Hepatocyte (in vitro differentiated cells): ENCODE measurements around the gene FRY.

ENCODE experiments used
- EZH2 ChIP-seq: fragments of 200-600 bp; sonication (generic); IDR thresholded peaks from 2 replicates; pipeline ENCODE4 v1.6.1; 2016; ENCODE audit warnings: antibody characterized with exemption, mild to moderate bottlenecking, borderline replicate concordance
- EZH2phosphoT487 ChIP-seq: fragments of 200-600 bp; sonication (generic); IDR thresholded peaks from one replicate; pipeline ENCODE4 v1.6.1; 2018; ENCODE audit warnings: antibody characterized with exemption, mild to moderate bottlenecking, low read depth, moderate library complexity; ENCODE audit not compliant: unreplicated experiment, severe bottlenecking
- TF ChIP-seq, protein P1 (sequence below): fragments of 200-600 bp; sonication (generic); IDR thresholded peaks from 2 replicates; pipeline ENCODE4 v1.5.1; 2016; ENCODE audit warnings: antibody characterized with exemption, mild to moderate bottlenecking; ENCODE audit not compliant: poor library complexity

DNA sequence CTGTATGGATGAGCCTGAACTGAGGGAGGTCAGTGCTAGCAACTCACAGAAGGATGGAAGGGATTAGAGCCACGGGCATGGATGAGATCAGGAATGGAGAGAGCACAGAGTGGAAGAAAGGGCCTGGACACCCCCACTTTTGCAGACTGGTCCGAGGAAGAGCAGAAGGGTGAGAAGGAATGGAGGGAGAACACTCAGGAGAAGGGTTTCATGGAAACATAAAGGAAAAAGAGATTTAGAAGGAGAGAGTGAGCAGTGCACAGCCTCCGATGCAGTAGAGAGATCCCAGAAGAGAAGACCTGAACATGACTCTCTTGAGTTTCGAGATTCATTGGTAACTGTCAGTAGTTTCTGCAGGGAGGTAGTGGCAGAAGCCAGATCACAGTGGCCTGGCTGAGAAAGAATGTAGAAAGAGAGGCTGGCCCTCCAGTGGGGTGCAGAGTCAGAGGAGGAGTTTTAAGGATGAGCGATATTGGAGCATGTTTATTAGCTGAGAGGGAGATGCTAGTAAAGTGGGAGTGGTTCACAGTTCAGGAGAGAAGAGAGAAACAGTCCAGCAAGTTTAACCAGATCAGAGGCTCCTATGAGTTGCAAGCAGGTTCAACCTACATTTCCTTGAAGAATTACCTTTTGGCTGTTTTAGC is 174.6 kb downstream of the FRY start:
- TF ChIP-seq, protein P1, sequence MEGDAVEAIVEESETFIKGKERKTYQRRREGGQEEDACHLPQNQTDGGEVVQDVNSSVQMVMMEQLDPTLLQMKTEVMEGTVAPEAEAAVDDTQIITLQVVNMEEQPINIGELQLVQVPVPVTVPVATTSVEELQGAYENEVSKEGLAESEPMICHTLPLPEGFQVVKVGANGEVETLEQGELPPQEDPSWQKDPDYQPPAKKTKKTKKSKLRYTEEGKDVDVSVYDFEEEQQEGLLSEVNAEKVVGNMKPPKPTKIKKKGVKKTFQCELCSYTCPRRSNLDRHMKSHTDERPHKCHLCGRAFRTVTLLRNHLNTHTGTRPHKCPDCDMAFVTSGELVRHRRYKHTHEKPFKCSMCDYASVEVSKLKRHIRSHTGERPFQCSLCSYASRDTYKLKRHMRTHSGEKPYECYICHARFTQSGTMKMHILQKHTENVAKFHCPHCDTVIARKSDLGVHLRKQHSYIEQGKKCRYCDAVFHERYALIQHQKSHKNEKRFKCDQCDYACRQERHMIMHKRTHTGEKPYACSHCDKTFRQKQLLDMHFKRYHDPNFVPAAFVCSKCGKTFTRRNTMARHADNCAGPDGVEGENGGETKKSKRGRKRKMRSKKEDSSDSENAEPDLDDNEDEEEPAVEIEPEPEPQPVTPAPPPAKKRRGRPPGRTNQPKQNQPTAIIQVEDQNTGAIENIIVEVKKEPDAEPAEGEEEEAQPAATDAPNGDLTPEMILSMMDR, result no peak
- TF ChIP-seq EZH2 (no peak), EZH2phosphoT487 (no peak)
